Endodermal cell (in vitro differentiated cells): ENCODE measurements around the gene PPIL6. TPM values are rescaled to one million over a fixed set of nuclear protein-coding genes. Genes with fewer than 3 reads are reported as not detected.

Experiments used
- DNase-seq: peaks from one replicate; pipeline ENCODE4 v3.0.0-alpha.2; 2017
- H3K27ac ChIP-seq: 2 replicates; pipeline ENCODE4 v1.5.1; 2013; ENCODE audit warnings: mild to moderate bottlenecking, low read depth, low read length, moderate library complexity
- H3K27me3 ChIP-seq: 2 replicates; pipeline ENCODE4 v1.6.1; 2013; ENCODE audit warnings: mild to moderate bottlenecking, low read length, moderate library complexity; ENCODE audit not compliant: insufficient read depth, control insufficient read depth, poor library complexity, severe bottlenecking
- H3K36me3 ChIP-seq: 2 replicates; pipeline ENCODE4 v1.7.0; 2013; ENCODE audit warnings: mild to moderate bottlenecking, low read length, moderate library complexity; ENCODE audit not compliant: control insufficient read depth, insufficient read depth
- H3K4me1 ChIP-seq: one replicate; pipeline ENCODE4 v1.7.0; 2013; ENCODE audit warnings: low read length; ENCODE audit not compliant: control insufficient read depth, insufficient read depth
- H3K4me3 ChIP-seq: 2 replicates; pipeline ENCODE4 v1.5.1; 2013; ENCODE audit warnings: mild to moderate bottlenecking, low read length, moderate library complexity
- H3K9ac ChIP-seq: 2 replicates; pipeline ENCODE4 v1.6.1; 2013; ENCODE audit warnings: mild to moderate bottlenecking, low read length, moderate library complexity; ENCODE audit not compliant: poor library complexity, severe bottlenecking; ENCODE audit errors: extremely low read depth
- H3K9me3 ChIP-seq: 2 replicates; pipeline ENCODE4 v1.6.1; 2013; ENCODE audit warnings: mild to moderate bottlenecking, low read length, moderate library complexity; ENCODE audit not compliant: control insufficient read depth
- H3K27ac Mint-ChIP-seq: 2 replicates; pipeline ENCODE4 v1.8.0; 2020; ENCODE audit warnings: mixed read lengths
- H3K27me3 Mint-ChIP-seq: 2 replicates; pipeline ENCODE4 v1.8.0; 2021; ENCODE audit warnings: mild to moderate bottlenecking, mixed read lengths; ENCODE audit not compliant: insufficient read depth
- H3K36me3 Mint-ChIP-seq: 2 replicates; pipeline ENCODE4 v1.8.0; 2020; ENCODE audit warnings: low read depth, mixed read lengths
- H3K4me1 Mint-ChIP-seq: 2 replicates; pipeline ENCODE4 v1.8.0; 2020; ENCODE audit warnings: mixed read lengths
- H3K4me3 Mint-ChIP-seq: 2 replicates; pipeline ENCODE4 v1.8.0; 2020; ENCODE audit warnings: mild to moderate bottlenecking, moderate library complexity, mixed read lengths
- H3K9me3 Mint-ChIP-seq: 2 replicates; pipeline ENCODE4 v1.8.0; 2020; ENCODE audit warnings: mild to moderate bottlenecking, mixed read lengths
- CTCF ChIP-seq: fragments of 200-600 bp; sonication (generic); conservative IDR thresholded peaks from 2 replicates; pipeline ENCODE4 v1.5.0; 2021; ENCODE audit warnings: antibody characterized with exemption, mild to moderate bottlenecking
- WGBS, 2 experiments: methylation state at CpG; one replicate each; pipeline versions ENCODE4 v1.1.5 to v1.1.7; 2013; ENCODE audit warnings: missing lambda C conversion rate in 2 of 2, mixed read lengths in 1 of 2; ENCODE audit not compliant: insufficient coverage in 1 of 2, insufficient read length in 1 of 2; 5-methylcytosine and 5-hydroxymethylcytosine counted together
- total RNA-seq, 2 donors: library from RNA; stranded (reverse); fragmentation: NEBNext Ultra II Directional in 1 of 2; extraction: Animal tissue kit (Norgen Biotek cat#: 25700) in 1 of 2; gene quantifications; 2 replicates in 1 of 2; 3 replicates in 1 of 2; pipeline ENCODE4 v1.2.1, GENCODE V29; 2021

The PPIL6 gene
- total RNA-seq, 2 donors from 2014 or later = 2.2 to 2.9 TPM

- H3K36me3 ChIP-seq = peaks cover 33% of the 10 kb centered on the region
- WGBS, 2 experiments = 0 to 2% methylated on average over 13 to 31 of the region's 31 CpGs
- peak overlapping the region; percentile 44 for H3K27ac ChIP-seq
- H3K9me3 ChIP-seq = no peaks in the 10 kb centered on the region
- peaks cover 8% of the 10 kb centered on the region for H3K4me1 ChIP-seq
- no peaks in the 10 kb centered on the region for H3K27me3 ChIP-seq
- DNase-seq = peak; percentile 87
- TF ChIP-seq CTCF = peak; percentile 62
- H3K27ac Mint-ChIP-seq = peak overlapping the region; percentile 95
- H3K27me3 Mint-ChIP-seq = peaks cover 7% of the 10 kb centered on the region
- peak overlapping the region; percentile 90 for H3K4me3 Mint-ChIP-seq
- peaks cover 18% of the 10 kb centered on the region for H3K36me3 Mint-ChIP-seq
- peak overlapping the region; percentile 90 for H3K4me3 ChIP-seq
- peak overlapping the region; percentile 91 for H3K9ac ChIP-seq
- peaks cover 4% of the 10 kb centered on the region for H3K4me1 Mint-ChIP-seq
- H3K9me3 Mint-ChIP-seq = no peaks in the 10 kb centered on the region
These were observed 815 bp upstream of the PPIL6 start for GRCh38 chr6:109441069-109441816.

GRCh38 chr6:109436041-109436440 lies 4.4 kb downstream of the PPIL6 start:
- H3K9ac ChIP-seq = no peak overlapping the region
- Mint-ChIP-seq H3K4me1 (peaks cover 8% of the 10 kb centered on the region), H3K27ac (no peak overlapping the region), H3K27me3 (peaks cover 7% of the 10 kb centered on the region), H3K4me3 (no peak overlapping the region), H3K9me3 (no peaks in the 10 kb centered on the region), H3K36me3 (peaks cover 2% of the 10 kb centered on the region)
- no peaks in the 10 kb centered on the region for H3K27me3 ChIP-seq
- TF ChIP-seq CTCF = no peak
- no peak overlapping the region for H3K27ac ChIP-seq
- H3K4me1 ChIP-seq = no peaks in the 10 kb centered on the region
- no peaks in the 10 kb centered on the region for H3K9me3 ChIP-seq
- 92 to 100% methylated on average over 4 to 5 of the region's 5 CpGs for WGBS, 2 experiments
- H3K36me3 ChIP-seq = no peaks in the 10 kb centered on the region
- DNase-seq = no peak
- H3K4me3 ChIP-seq = no peak overlapping the region

- H3K4me1 Mint-ChIP-seq = peaks cover 5% of the 10 kb centered on the region
- Histone ChIP-seq H3K27me3 (no peaks in the 10 kb centered on the region), H3K36me3 (no peaks in the 10 kb centered on the region), H3K4me1 (no peaks in the 10 kb centered on the region), H3K9me3 (no peaks in the 10 kb centered on the region), H3K9ac (no peak overlapping the region), H3K27ac (no peak overlapping the region), H3K4me3 (no peak overlapping the region)
- TF ChIP-seq CTCF = no peak
- DNase-seq = no peak
- H3K36me3 Mint-ChIP-seq = peaks cover 2% of the 10 kb centered on the region
- no peak overlapping the region for H3K4me3 Mint-ChIP-seq
- no peak overlapping the region for H3K27ac Mint-ChIP-seq
- H3K9me3 Mint-ChIP-seq = no peaks in the 10 kb centered on the region
- WGBS, 2 experiments = 85 to 92% methylated on average over 2 of the region's 2 CpGs
- peaks cover 3% of the 10 kb centered on the region for H3K27me3 Mint-ChIP-seq
These were observed 6.0 kb downstream of the PPIL6 start for GRCh38 chr6:109434456-109434855.
